Mesothelial cell of epicardium (in vitro differentiated cells): ENCODE results near the gene SIK2. TPM values are rescaled to one million over a fixed set of nuclear protein-coding genes. Genes with fewer than 3 reads are reported as not detected.

Experiments used
- DNase-seq, 2 experiments: peaks; one replicate each; pipeline ENCODE4 v3.0.0; 2021; ENCODE audit warnings: low spot score in 2 of 2; ENCODE audit not compliant: unreplicated experiment in 2 of 2
- H3K27ac Mint-ChIP-seq: 2 replicates; pipeline ENCODE4 v1.8.0; 2021; ENCODE audit warnings: mixed read lengths
- H3K27me3 Mint-ChIP-seq: 2 replicates; pipeline ENCODE4 v1.8.0; 2021; ENCODE audit warnings: low read depth, mixed read lengths
- H3K36me3 Mint-ChIP-seq: 2 replicates; pipeline ENCODE4 v1.8.0; 2021; ENCODE audit warnings: mixed read lengths
- H3K4me1 Mint-ChIP-seq: 2 replicates; pipeline ENCODE4 v1.8.0; 2021; ENCODE audit warnings: mixed read lengths
- H3K4me3 Mint-ChIP-seq: 2 replicates; pipeline ENCODE4 v1.8.0; 2021; ENCODE audit warnings: mild to moderate bottlenecking, moderate library complexity, mixed read lengths
- H3K9me3 Mint-ChIP-seq: 2 replicates; pipeline ENCODE4 v1.8.0; 2021; ENCODE audit warnings: mixed read lengths
- total RNA-seq: library from RNA; stranded (reverse); gene quantifications from 3 replicates; pipeline ENCODE4 v1.2.1, GENCODE V29; 2021
- TF ChIP-seq, protein P1 (sequence below): fragments of 200-600 bp; sonication (generic); IDR thresholded peaks from one replicate; pipeline ENCODE4 v1.5.0; 2021; ENCODE audit warnings: antibody characterized with exemption; ENCODE audit not compliant: unreplicated experiment

Gene SIK2
- total RNA-seq, 1 donor from 2014 or later, result 17.1 TPM

- TF ChIP-seq, protein P1, sequence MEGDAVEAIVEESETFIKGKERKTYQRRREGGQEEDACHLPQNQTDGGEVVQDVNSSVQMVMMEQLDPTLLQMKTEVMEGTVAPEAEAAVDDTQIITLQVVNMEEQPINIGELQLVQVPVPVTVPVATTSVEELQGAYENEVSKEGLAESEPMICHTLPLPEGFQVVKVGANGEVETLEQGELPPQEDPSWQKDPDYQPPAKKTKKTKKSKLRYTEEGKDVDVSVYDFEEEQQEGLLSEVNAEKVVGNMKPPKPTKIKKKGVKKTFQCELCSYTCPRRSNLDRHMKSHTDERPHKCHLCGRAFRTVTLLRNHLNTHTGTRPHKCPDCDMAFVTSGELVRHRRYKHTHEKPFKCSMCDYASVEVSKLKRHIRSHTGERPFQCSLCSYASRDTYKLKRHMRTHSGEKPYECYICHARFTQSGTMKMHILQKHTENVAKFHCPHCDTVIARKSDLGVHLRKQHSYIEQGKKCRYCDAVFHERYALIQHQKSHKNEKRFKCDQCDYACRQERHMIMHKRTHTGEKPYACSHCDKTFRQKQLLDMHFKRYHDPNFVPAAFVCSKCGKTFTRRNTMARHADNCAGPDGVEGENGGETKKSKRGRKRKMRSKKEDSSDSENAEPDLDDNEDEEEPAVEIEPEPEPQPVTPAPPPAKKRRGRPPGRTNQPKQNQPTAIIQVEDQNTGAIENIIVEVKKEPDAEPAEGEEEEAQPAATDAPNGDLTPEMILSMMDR, result no peak
- no peak for DNase-seq
- no peaks in the 10 kb centered on the region for H3K27me3 Mint-ChIP-seq
- peaks cover 11% of the 10 kb centered on the region for H3K4me1 Mint-ChIP-seq
- no peak overlapping the region for H3K27ac Mint-ChIP-seq
- H3K36me3 Mint-ChIP-seq, result peaks cover 40% of the 10 kb centered on the region
- H3K9me3 Mint-ChIP-seq, result no peaks in the 10 kb centered on the region
- H3K4me3 Mint-ChIP-seq, result no peak overlapping the region
Observed at GRCh38 chr11:111722501-111722900, 120.3 kb downstream of the SIK2 start.

DNA sequence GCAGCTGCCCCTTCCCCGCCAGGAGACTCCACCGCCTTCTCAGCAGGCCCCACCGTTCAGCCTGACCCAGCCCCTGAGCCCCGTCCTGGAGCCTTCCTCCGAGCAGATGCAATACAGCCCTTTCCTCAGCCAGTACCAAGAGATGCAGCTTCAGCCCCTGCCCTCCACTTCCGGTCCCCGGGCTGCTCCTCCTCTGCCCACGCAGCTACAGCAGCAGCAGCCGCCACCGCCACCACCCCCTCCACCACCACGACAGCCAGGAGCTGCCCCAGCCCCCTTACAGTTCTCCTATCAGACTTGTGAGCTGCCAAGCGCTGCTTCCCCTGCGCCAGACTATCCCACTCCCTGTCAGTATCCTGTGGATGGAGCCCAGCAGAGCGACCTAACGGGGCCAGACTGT lies 121.3 kb downstream of the SIK2 start:
- H3K4me3 Mint-ChIP-seq, result no peak overlapping the region
- no peaks in the 10 kb centered on the region for H3K9me3 Mint-ChIP-seq
- TF ChIP-seq, protein P1, result no peak
- no peaks in the 10 kb centered on the region for H3K27me3 Mint-ChIP-seq
- peaks cover 5% of the 10 kb centered on the region for H3K4me1 Mint-ChIP-seq
- H3K36me3 Mint-ChIP-seq, result peaks cover 42% of the 10 kb centered on the region
- no peak overlapping the region for H3K27ac Mint-ChIP-seq
- DNase-seq, result no peak

DNA sequence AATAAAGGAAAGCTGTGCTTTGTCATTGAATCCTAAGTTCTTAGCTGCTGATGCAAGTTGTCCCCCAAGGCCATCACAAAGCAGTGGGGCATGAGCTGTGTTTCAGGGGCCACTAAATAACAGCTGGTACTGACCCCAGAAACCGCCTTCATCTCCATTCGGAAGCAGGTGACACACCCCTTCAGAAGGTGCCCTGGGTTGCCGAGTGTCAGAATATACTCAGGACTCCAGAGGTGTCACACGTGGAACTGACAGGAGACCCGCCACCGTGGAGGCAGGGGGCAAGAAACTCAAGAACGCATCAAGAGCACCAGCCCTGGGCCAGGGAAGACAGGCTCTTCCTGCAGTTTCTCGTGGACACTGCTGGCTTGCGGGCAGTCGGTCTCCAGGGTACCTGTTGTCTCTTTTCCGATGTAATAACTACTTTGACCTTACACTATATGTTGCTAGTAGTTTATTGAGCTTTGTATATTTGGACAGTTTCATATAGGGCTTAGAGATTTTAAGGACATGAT lies 122.4 kb downstream of the SIK2 start:
- DNase-seq, result no peak
- no peaks in the 10 kb centered on the region for H3K27me3 Mint-ChIP-seq
- peaks cover 8% of the 10 kb centered on the region for H3K4me1 Mint-ChIP-seq
- H3K27ac Mint-ChIP-seq, result no peak overlapping the region
- TF ChIP-seq, protein P1, result no peak
- peaks cover 43% of the 10 kb centered on the region for H3K36me3 Mint-ChIP-seq
- no peak overlapping the region for H3K4me3 Mint-ChIP-seq
- H3K9me3 Mint-ChIP-seq, result no peaks in the 10 kb centered on the region

DNA sequence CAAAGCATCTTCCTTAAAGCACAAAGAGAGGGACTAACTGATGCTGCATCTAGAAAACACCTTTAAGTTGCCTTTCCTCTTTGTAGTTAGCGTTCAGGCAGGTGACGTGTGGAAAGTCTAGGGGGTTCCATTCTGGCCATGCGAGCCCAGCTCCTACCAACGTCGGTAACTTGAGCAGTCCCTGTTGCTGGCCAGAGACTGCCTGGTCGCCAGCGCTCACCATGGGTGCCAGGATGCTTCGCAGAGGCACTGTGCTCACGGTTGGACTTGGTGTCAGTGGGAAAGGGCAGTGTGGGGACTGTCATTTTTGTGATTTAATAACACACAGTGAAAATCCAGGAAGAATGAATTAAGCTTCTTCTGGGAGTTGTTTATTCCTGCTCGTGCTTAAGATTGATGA lies 123.4 kb downstream of the SIK2 start:
- no peak for DNase-seq
- TF ChIP-seq, protein P1, result no peak
- H3K9me3 Mint-ChIP-seq, result no peaks in the 10 kb centered on the region
- H3K36me3 Mint-ChIP-seq, result peaks cover 37% of the 10 kb centered on the region
- no peak overlapping the region for H3K27ac Mint-ChIP-seq
- peaks cover 16% of the 10 kb centered on the region for H3K4me1 Mint-ChIP-seq
- no peaks in the 10 kb centered on the region for H3K27me3 Mint-ChIP-seq
- H3K4me3 Mint-ChIP-seq, result no peak overlapping the region

GRCh38 chr11:111726301-111726713 lies 124.1 kb downstream of the SIK2 start:
- Mint-ChIP-seq H3K27me3 (no peaks in the 10 kb centered on the region), H3K9me3 (no peaks in the 10 kb centered on the region), H3K4me1 (peaks cover 22% of the 10 kb centered on the region), H3K4me3 (no peak overlapping the region), H3K36me3 (peaks cover 30% of the 10 kb centered on the region), H3K27ac (no peak overlapping the region)
- TF ChIP-seq, protein P1, result no peak
- DNase-seq, result no peak

GRCh38 chr11:111727431-111727830 lies 125.2 kb downstream of the SIK2 start:
- no peaks in the 10 kb centered on the region for H3K9me3 Mint-ChIP-seq
- no peak for DNase-seq
- H3K27me3 Mint-ChIP-seq, result no peaks in the 10 kb centered on the region
- peaks cover 22% of the 10 kb centered on the region for H3K4me1 Mint-ChIP-seq
- H3K4me3 Mint-ChIP-seq, result no peak overlapping the region
- TF ChIP-seq, protein P1, result no peak
- peaks cover 25% of the 10 kb centered on the region for H3K36me3 Mint-ChIP-seq
- H3K27ac Mint-ChIP-seq, result no peak overlapping the region
